Upper lobe of left lung (tissue), 4 donors: ENCODE data around the gene EYA2.

Experiments
- POLR2AphosphoS5 ChIP-seq, 2 donors: sonication (generic); formaldehyde crosslinking; IDR thresholded peaks; one replicate each; pipeline ENCODE4 v1.5.1; 2017; ENCODE audit warnings: antibody characterized with exemption in 2 of 2
- TF ChIP-seq, protein P1 (sequence below), 6 experiments: fragments of 450-650 bp in 4 of 6; fragments of 200-600 bp in 2 of 6; sonication (generic) in 2 of 6; IDR thresholded peaks; one replicate each; pipeline ENCODE4 v1.5.1; 2016 to 2019; ENCODE audit warnings: antibody characterized with exemption in 6 of 6

DNA sequence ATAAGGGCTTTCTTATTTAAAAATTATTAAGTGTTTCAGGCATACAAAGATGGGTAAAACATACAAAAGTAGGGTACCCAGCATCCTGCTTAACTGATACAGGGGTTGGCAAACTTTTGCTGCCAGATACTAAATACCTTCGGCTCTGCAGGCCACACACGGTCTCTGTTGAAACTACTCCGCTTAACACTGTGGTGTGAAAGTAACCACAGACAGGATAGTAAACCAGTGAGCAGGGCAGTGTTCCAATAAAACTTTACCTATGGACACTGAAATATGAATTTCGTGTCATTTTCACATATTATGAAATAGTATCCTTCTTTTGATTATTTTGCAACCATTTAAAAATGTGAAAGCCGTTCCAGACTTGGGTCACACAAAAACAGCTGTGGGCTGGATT is 92.4 kb downstream of the EYA2 start:
- TF ChIP-seq, protein P1, sequence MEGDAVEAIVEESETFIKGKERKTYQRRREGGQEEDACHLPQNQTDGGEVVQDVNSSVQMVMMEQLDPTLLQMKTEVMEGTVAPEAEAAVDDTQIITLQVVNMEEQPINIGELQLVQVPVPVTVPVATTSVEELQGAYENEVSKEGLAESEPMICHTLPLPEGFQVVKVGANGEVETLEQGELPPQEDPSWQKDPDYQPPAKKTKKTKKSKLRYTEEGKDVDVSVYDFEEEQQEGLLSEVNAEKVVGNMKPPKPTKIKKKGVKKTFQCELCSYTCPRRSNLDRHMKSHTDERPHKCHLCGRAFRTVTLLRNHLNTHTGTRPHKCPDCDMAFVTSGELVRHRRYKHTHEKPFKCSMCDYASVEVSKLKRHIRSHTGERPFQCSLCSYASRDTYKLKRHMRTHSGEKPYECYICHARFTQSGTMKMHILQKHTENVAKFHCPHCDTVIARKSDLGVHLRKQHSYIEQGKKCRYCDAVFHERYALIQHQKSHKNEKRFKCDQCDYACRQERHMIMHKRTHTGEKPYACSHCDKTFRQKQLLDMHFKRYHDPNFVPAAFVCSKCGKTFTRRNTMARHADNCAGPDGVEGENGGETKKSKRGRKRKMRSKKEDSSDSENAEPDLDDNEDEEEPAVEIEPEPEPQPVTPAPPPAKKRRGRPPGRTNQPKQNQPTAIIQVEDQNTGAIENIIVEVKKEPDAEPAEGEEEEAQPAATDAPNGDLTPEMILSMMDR (IDR thresholded peaks at IDR 0.05): no peak
- TF ChIP-seq POLR2AphosphoS5 (IDR thresholded peaks at IDR 0.05): no peak
